K562 (cell line): ENCODE results near the gene COL6A1. TPM values are rescaled to one million over a fixed set of nuclear protein-coding genes. Genes with fewer than 3 reads are reported as not detected.

Experiments used
- ATAC-seq: fragments of 200-7000 bp; cut with Tn5 transposase; 3 replicates; pipeline ENCODE4 v1.9.1; 2020; ENCODE audit warnings: moderate library complexity
- BruUV-seq: library from RNA; stranded (reverse); fragments of 400-500 nt; replicated peaks from 2 replicates; lab custom pipeline; 2021; lab: Mats Ljungman, UMichigan
- CTCF ChIA-PET: fragments of 300-600 bp; formaldehyde crosslinking; extraction: SDS; loops from one replicate; lab custom pipeline; 2021; ENCODE audit warnings: low intra/inter-chr PET ratio; lab: Yijun Ruan, JAX
- POLR2A ChIA-PET: fragments of 300-600, 350-650 bp; sonication (Branson Sonifier 250); formaldehyde crosslinking; extraction: SDS; loops from one replicate; lab custom pipeline; 2021; ENCODE audit warnings: antibody characterized with exemption, inconsistent platforms; lab: Yijun Ruan, JAX
- DNase-seq, 4 experiments: peaks; one replicate each; pipeline versions ENCODE4 v3.0.0 to v3.0.0-alpha.2; 2011 to 2018; ENCODE audit warnings: low spot score in 3 of 4, mixed read lengths in 3 of 4; ENCODE audit errors: extremely low read depth in 1 of 4
- FAIRE-seq: peaks from 2 replicates; lab custom pipeline; 2011; peaks lifted over from hg19 to GRCh38; lab: Jason Lieb, UNC
- H2AFZ ChIP-seq: 2 replicates; pipeline ENCODE4 v1.6.0; 2011; ENCODE audit warnings: low read depth, low read length, control low read depth, inconsistent platforms
- H3K27ac ChIP-seq: fragments of 200-600 bp; 3 replicates; pipeline ENCODE4 v1.8.0; 2011; ENCODE audit warnings: low read depth, mild to moderate bottlenecking, control low read depth, inconsistent platforms, low read length, moderate library complexity, mixed read lengths; ENCODE audit errors: extremely low read depth
- H3K27me3 ChIP-seq, 2 experiments: fragments of 300-600 bp in 1 of 2; 2 replicates in 1 of 2; 3 replicates in 1 of 2; pipeline versions ENCODE4 v1.6.0 to v1.8.0; 2011; ENCODE audit warnings: inconsistent platforms in 2 of 2, low read length in 2 of 2, mild to moderate bottlenecking in 1 of 2, mixed read lengths in 1 of 2, moderate library complexity in 1 of 2; ENCODE audit not compliant: control insufficient read depth in 2 of 2, insufficient read depth in 2 of 2
- H3K36me3 ChIP-seq: fragments of 300-600 bp; 3 replicates; pipeline ENCODE4 v1.8.0; 2011; ENCODE audit warnings: mild to moderate bottlenecking, low read length, inconsistent platforms; ENCODE audit not compliant: control insufficient read depth, insufficient read depth
- H3K4me1 ChIP-seq, 2 experiments: fragments of 200-600 bp in 1 of 2; replicated peaks in 1 of 2; 2 replicates in 1 of 2; 3 replicates in 1 of 2; pipeline versions ENCODE4 v1.5.1 to v1.8.0; 2011; ENCODE audit warnings: inconsistent platforms in 2 of 2, low read length in 2 of 2, mild to moderate bottlenecking in 1 of 2, mixed read lengths in 1 of 2, moderate library complexity in 1 of 2; ENCODE audit not compliant: control insufficient read depth in 2 of 2, insufficient read depth in 2 of 2
- H3K4me2 ChIP-seq: 2 replicates; pipeline ENCODE4 v1.6.1; 2011; ENCODE audit warnings: low read length, control low read depth, inconsistent platforms, mixed read lengths; ENCODE audit not compliant: insufficient read depth
- H3K4me3 ChIP-seq: fragments of 200-600 bp; sonication (generic), shearing (Covaris generic); 2 replicates; pipeline ENCODE4 v1.5.1; 2016; ENCODE audit warnings: control low read depth, inconsistent platforms
- H3K79me2 ChIP-seq: fragments of 200-600 bp; 3 replicates; pipeline ENCODE4 v1.8.0; 2011; ENCODE audit warnings: low read length, inconsistent platforms; ENCODE audit not compliant: control insufficient read depth, insufficient read depth
- H3K9ac ChIP-seq, 2 experiments: 2 replicates each; pipeline versions ENCODE4 v1.6.0 to v1.6.1; 2011; ENCODE audit warnings: low read depth in 2 of 2, low read length in 2 of 2, control low read depth in 1 of 2, inconsistent platforms in 1 of 2, mild to moderate bottlenecking in 1 of 2, mixed read lengths in 1 of 2; ENCODE audit not compliant: insufficient read depth in 1 of 2
- H3K9me1 ChIP-seq: one replicate; pipeline ENCODE4 v1.6.0; 2011; ENCODE audit warnings: inconsistent platforms, mild to moderate bottlenecking, low read length, moderate library complexity; ENCODE audit not compliant: control insufficient read depth, insufficient read depth
- H3K9me3 ChIP-seq: replicated peaks from 2 replicates; pipeline ENCODE4 v1.5.1; 2011; ENCODE audit warnings: low read depth, low read length, inconsistent platforms; ENCODE audit not compliant: control insufficient read depth, insufficient read depth
- H4K20me1 ChIP-seq: replicated peaks from 2 replicates; pipeline ENCODE4 v1.6.1; 2011; ENCODE audit warnings: low read length, inconsistent platforms, mixed read lengths; ENCODE audit not compliant: control insufficient read depth, insufficient read depth
- BMI1 ChIP-seq: fragments of 150-350 bp; IDR thresholded peaks from 2 replicates; pipeline ENCODE4 v1.6.1; 2014; ENCODE audit warnings: low read length
- CHD2 ChIP-seq: IDR thresholded peaks from 2 replicates; pipeline ENCODE4 v1.6.1; 2011; ENCODE audit warnings: low read depth, low read length
- CTCF ChIP-seq, 3 experiments: IDR thresholded peaks in 2 of 3; conservative IDR thresholded peaks in 1 of 3; 2 replicates each; pipeline ENCODE4 v1.5.1; 2011 to 2012; ENCODE audit warnings: low read length in 3 of 3, mild to moderate bottlenecking in 3 of 3, control low read depth in 2 of 3, improper control_type of control experiment in 1 of 3, inconsistent platforms in 1 of 3, low read depth in 1 of 3, mixed read lengths in 1 of 3, moderate library complexity in 1 of 3; ENCODE audit not compliant: insufficient read depth in 2 of 3
- ELF1 ChIP-seq: fragments of 200-800 bp; sonication (Bioruptor generic); IDR thresholded peaks from 2 replicates; pipeline ENCODE4 v1.6.1; 2016; ENCODE audit warnings: missing genetic modification characterization, missing compliant biosample characterization
- MAFF ChIP-seq: IDR thresholded peaks from 2 replicates; pipeline ENCODE4 v1.6.1; 2012; ENCODE audit warnings: low read length, improper control_type of control experiment
- PCBP1 ChIP-seq: fragments of 200-400 bp; formaldehyde crosslinking; IDR thresholded peaks from 2 replicates; pipeline ENCODE4 v1.6.1; 2018; ENCODE audit warnings: mild to moderate bottlenecking, low read depth, low read length; ENCODE audit not compliant: poor library complexity, severe bottlenecking
- POLR2G ChIP-seq: fragments of 200-400 bp; formaldehyde crosslinking; IDR thresholded peaks from 2 replicates; pipeline ENCODE4 v1.6.1; 2017; ENCODE audit warnings: low read depth, mild to moderate bottlenecking, antibody characterized with exemption, low read length, moderate library complexity
- RBM17 ChIP-seq: fragments of 200-400 bp; formaldehyde crosslinking; IDR thresholded peaks from 2 replicates; pipeline ENCODE4 v1.6.1; 2017; ENCODE audit warnings: low read depth, mild to moderate bottlenecking, low read length, borderline replicate concordance
- RNF2 ChIP-seq: sonication (generic); IDR thresholded peaks from 2 replicates; pipeline ENCODE4 v1.6.1; 2016
- SNRNP70 ChIP-seq: fragments of 200-400 bp; formaldehyde crosslinking; optimal IDR thresholded peaks from 2 replicates; pipeline ENCODE3; 2017; ENCODE audit warnings: low read depth, low read length
- SRSF3 ChIP-seq: fragments of 200-400 bp; formaldehyde crosslinking; IDR thresholded peaks from 2 replicates; pipeline ENCODE4 v1.6.1; 2016; ENCODE audit warnings: mild to moderate bottlenecking, low read length, moderate library complexity; ENCODE audit not compliant: insufficient read depth
- TAL1 ChIP-seq: fragments of 450-650 bp; IDR thresholded peaks from 2 replicates; pipeline ENCODE4 v1.6.1; 2016; ENCODE audit warnings: mild to moderate bottlenecking
- XRCC5 ChIP-seq: fragments of 200-400 bp; formaldehyde crosslinking; IDR thresholded peaks from 2 replicates; pipeline ENCODE4 v1.6.1; 2017; ENCODE audit warnings: low read depth, mild to moderate bottlenecking, low read length
- ZBTB7A ChIP-seq: IDR thresholded peaks from 2 replicates; pipeline ENCODE4 v1.6.1; 2011; ENCODE audit warnings: low read depth, mild to moderate bottlenecking, low read length, moderate library complexity, borderline replicate concordance; ENCODE audit not compliant: control insufficient read depth
- ZNF212 ChIP-seq: fragments of 450-650 bp; formaldehyde crosslinking; IDR thresholded peaks from 2 replicates; pipeline ENCODE4 v1.4.0; 2020; ENCODE audit warnings: mild to moderate bottlenecking
- ZNF408 ChIP-seq: fragments of 250-450 bp; sonication (Bioruptor Pico); IDR thresholded peaks from 2 replicates; pipeline ENCODE4 v1.4.0; 2020; ENCODE audit warnings: low read depth, mild to moderate bottlenecking, moderate library complexity
- ZNF76 ChIP-seq: fragments of 250-450 bp; sonication (Bioruptor Pico); IDR thresholded peaks from 2 replicates; pipeline ENCODE4 v1.4.0; 2020; ENCODE audit warnings: mild to moderate bottlenecking, moderate library complexity, borderline replicate concordance
- ZNF778 ChIP-seq: fragments of 450-650 bp; formaldehyde crosslinking; IDR thresholded peaks from 2 replicates; pipeline ENCODE4 v1.4.0; 2020; ENCODE audit warnings: mild to moderate bottlenecking, moderate library complexity
- ZNF79 ChIP-seq: fragments of 250-450 bp; sonication (Bioruptor Pico); IDR thresholded peaks from 2 replicates; pipeline ENCODE4 v1.4.0; 2020; ENCODE audit warnings: low read depth, mild to moderate bottlenecking, moderate library complexity
- whole genome bisulfite sequencing: fragments of 100-300 bp; shearing (Covaris generic); methylation state at CpG from one replicate; pipeline ENCODE4 v1.1.6; 2016; ENCODE audit warnings: low coverage, mixed read lengths; ENCODE audit not compliant: insufficient coverage; ENCODE audit errors: missing lambda C conversion rate; 5-methylcytosine and 5-hydroxymethylcytosine counted together
- in situ Hi-C: fragments of 300-500 bp; cut with MboI; formaldehyde crosslinking; loops from 4 replicates; pipeline ENCODE4 v1.15.0; 2018; ENCODE audit warnings: inconsistent platforms, mixed read lengths
- intact Hi-C: fragments of 100-400 bp; cut with micrococcal nuclease; formaldehyde crosslinking; loops from 2 replicates; pipeline ENCODE4 v1.14.2; 2022
- polyA plus RNA-seq, 8 experiments: library from polyadenylated mRNA; depleted of rRNA in 4 of 8; stranded (reverse) in 5 of 8; unstranded in 3 of 8; fragments of >200 nt; fragmentation: Nextera tagmentation in 2 of 8; fragmentation: Illumina TruSeq in 1 of 8; extraction: Ambion mirVana in 2 of 8; extraction: Trizol in 1 of 8; gene quantifications; 2 replicates each; pipeline versions ENCODE4 v1.2.1 to v1.2.3, GENCODE V29; 2011 to 2014; ENCODE audit warnings: inconsistent platforms in 1 of 8, missing spikeins in 1 of 8
- total RNA-seq, 7 experiments: library from RNA; depleted of rRNA in 6 of 7; stranded (reverse); fragments of >200 nt in 6 of 7; fragmentation: Illumina TruSeq in 2 of 7; extraction: Trizol in 2 of 7; gene quantifications; 2 replicates each; pipeline versions ENCODE4 v1.2.1 to v1.2.3, GENCODE V29; 2011 to 2021; ENCODE audit warnings: low replicate concordance in 1 of 7

Gene COL6A1
- total and polyA plus RNA-seq, 9 of the 15 experiments (the other 6 are each of a cell fraction or from before 2014, with no cell fraction given), result 0.07 to 1.3 (median 0.14) TPM; not detected in 3

GRCh38 chr21:46052703-46053651 is 71.4 kb downstream of the COL6A1 start (continued):
- TF ChIP-seq XRCC5, result no peak
- no peak for TF ChIP-seq MAFF
- no peak for TF ChIP-seq ZNF408 (CRISPR knock-in tag)
- no peak for TF ChIP-seq CTCF (IDR thresholded peaks at IDR 0.05 in 2 of 3, conservative IDR thresholded peaks at IDR 0.05 in 1 of 3; ENCODE audit: insufficient read depth in 2 of 3, low read depth in 1 of 3, low read length in 3 of 3)
- TF ChIP-seq ZNF212 (CRISPR knock-in tag), result no peak
- TF ChIP-seq RBM17, result no peak
- TF ChIP-seq ZNF778 (CRISPR knock-in tag), result no peak
- TF ChIP-seq SNRNP70, result no peak

GRCh38 chr21:46054031-46054430 is 72.5 kb downstream of the COL6A1 start:
- no peaks in the 10 kb centered on the region for H3K36me3 ChIP-seq
- H3K79me2 ChIP-seq, result no peaks in the 10 kb centered on the region
- H3K9ac ChIP-seq, result no peak overlapping the region
- in situ Hi-C loops (no loop called here), intact Hi-C loops (no loop called here)
- no TSS peak for BruUV-seq
- H3K4me3 ChIP-seq, result no peak overlapping the region
- ATAC-seq, result no peak
- 48% methylated on average over 10 of the region's 10 CpGs for WGBS
- POLR2A ChIA-PET, result no interaction called here
- no peak for FAIRE-seq
- DNase-seq, result no peak
- no peak overlapping the region for H2AFZ ChIP-seq
- no peak overlapping the region for H3K27ac ChIP-seq
- H3K9me3 ChIP-seq, result no peaks in the 10 kb centered on the region; the same call in 1 of the 2 replicates
- no peak overlapping the region for H3K4me2 ChIP-seq
- peaks cover 8 to 38% of the 10 kb centered on the region in 2 experiments; a peak in 4 of 5 replicates for H3K27me3 ChIP-seq
- H4K20me1 ChIP-seq, result no peaks in the 10 kb centered on the region
- CTCF ChIA-PET, result no interaction called here
- H3K4me1 ChIP-seq, result peaks cover 0 to 36% of the 10 kb centered on the region in 2 experiments; a peak in 1 of 5 replicates
- no peaks in the 10 kb centered on the region for H3K9me1 ChIP-seq
- TF ChIP-seq TAL1, result no peak
- no peak for TF ChIP-seq ZNF76 (CRISPR knock-in tag)
- TF ChIP-seq PCBP1, result no peak
- no peak for TF ChIP-seq CHD2
- TF ChIP-seq BMI1, result no peak
- no peak for TF ChIP-seq ZNF79 (CRISPR knock-in tag)
- no peak for TF ChIP-seq ZBTB7A
- TF ChIP-seq POLR2G, result no peak
- no peak for TF ChIP-seq RNF2
- TF ChIP-seq ELF1 (tag), result no peak
- TF ChIP-seq SRSF3, result no peak
